ENCODE results near the gene RPN1.

- no peak for TF ChIP-seq EZH2 (IDR thresholded peaks at IDR 0.05; ENCODE audit: insufficient read depth, low read length)
- TF ChIP-seq, protein P1, sequence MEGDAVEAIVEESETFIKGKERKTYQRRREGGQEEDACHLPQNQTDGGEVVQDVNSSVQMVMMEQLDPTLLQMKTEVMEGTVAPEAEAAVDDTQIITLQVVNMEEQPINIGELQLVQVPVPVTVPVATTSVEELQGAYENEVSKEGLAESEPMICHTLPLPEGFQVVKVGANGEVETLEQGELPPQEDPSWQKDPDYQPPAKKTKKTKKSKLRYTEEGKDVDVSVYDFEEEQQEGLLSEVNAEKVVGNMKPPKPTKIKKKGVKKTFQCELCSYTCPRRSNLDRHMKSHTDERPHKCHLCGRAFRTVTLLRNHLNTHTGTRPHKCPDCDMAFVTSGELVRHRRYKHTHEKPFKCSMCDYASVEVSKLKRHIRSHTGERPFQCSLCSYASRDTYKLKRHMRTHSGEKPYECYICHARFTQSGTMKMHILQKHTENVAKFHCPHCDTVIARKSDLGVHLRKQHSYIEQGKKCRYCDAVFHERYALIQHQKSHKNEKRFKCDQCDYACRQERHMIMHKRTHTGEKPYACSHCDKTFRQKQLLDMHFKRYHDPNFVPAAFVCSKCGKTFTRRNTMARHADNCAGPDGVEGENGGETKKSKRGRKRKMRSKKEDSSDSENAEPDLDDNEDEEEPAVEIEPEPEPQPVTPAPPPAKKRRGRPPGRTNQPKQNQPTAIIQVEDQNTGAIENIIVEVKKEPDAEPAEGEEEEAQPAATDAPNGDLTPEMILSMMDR (IDR thresholded peaks at IDR 0.05; ENCODE audit: insufficient read depth, low read depth, low read length), result no peak
These were observed 26.0 kb downstream of the RPN1 start for GRCh38 chr3:128624526-128625138.

All from astrocyte (in vitro differentiated cells and primary cell).